WTC11 (cell line): ENCODE measurements around the gene PTPRN2. TPM values are rescaled to one million over a fixed set of nuclear protein-coding genes. Genes with fewer than 3 reads are reported as not detected.

Source experiments
- ATAC-seq: fragments of 200-7000 bp; cut with Tn5 transposase; 2 replicates; pipeline ENCODE4 v1.10.0; 2021; ENCODE audit warnings: mild to moderate bottlenecking, moderate library complexity
- CTCF ChIA-PET: fragments of 300-600 bp; sonication (Branson Sonifier 250); formaldehyde crosslinking; loops from one replicate; lab custom pipeline; 2021; ENCODE audit warnings: antibody characterized with exemption; lab: Charles Lee
- POLR2A ChIA-PET: fragments of 350-600 bp; sonication (Branson Sonifier 250); formaldehyde crosslinking; loops from one replicate; lab custom pipeline; 2021; ENCODE audit warnings: antibody characterized with exemption; lab: Charles Lee
- DNase-seq: peaks from one replicate; pipeline ENCODE4 v3.0.0; 2021; ENCODE audit warnings: low spot score
- H3K27ac Mint-ChIP-seq: 2 replicates; pipeline ENCODE4 v1.8.0; 2021; ENCODE audit warnings: mixed read lengths
- H3K27me3 Mint-ChIP-seq: 2 replicates; pipeline ENCODE4 v1.8.0; 2021; ENCODE audit warnings: low read depth, mild to moderate bottlenecking, moderate library complexity, mixed read lengths
- H3K36me3 Mint-ChIP-seq: 2 replicates; pipeline ENCODE4 v1.8.0; 2021; ENCODE audit warnings: mixed read lengths
- H3K4me1 Mint-ChIP-seq: 2 replicates; pipeline ENCODE4 v1.8.0; 2022; ENCODE audit warnings: mixed read lengths
- H3K4me3 Mint-ChIP-seq: 2 replicates; pipeline ENCODE4 v1.8.0; 2021; ENCODE audit warnings: mild to moderate bottlenecking, moderate library complexity, mixed read lengths
- H3K9me3 Mint-ChIP-seq: 2 replicates; pipeline ENCODE4 v1.8.0; 2021; ENCODE audit warnings: mixed read lengths
- AFF4 ChIP-seq: sonication (generic); formaldehyde crosslinking; IDR thresholded peaks from 2 replicates; pipeline ENCODE4 v1.8.1; 2023; ENCODE audit warnings: mild to moderate bottlenecking, missing genetic modification reagents, borderline replicate concordance
- AR ChIP-seq: fragments of 250-450 bp; sonication (Bioruptor Pico); IDR thresholded peaks from 2 replicates; pipeline ENCODE4 v1.9.0; 2021; ENCODE audit warnings: mild to moderate bottlenecking
- ATF2 ChIP-seq: sonication (generic); formaldehyde crosslinking; IDR thresholded peaks from 2 replicates; pipeline ENCODE4 v1.8.1; 2022; ENCODE audit warnings: low read depth, missing genetic modification reagents, borderline replicate concordance
- CDX4 ChIP-seq: fragments of 250-450 bp; sonication (Bioruptor Pico); IDR thresholded peaks from 2 replicates; pipeline ENCODE4 v1.9.0; 2021; ENCODE audit warnings: moderate library complexity, mild to moderate bottlenecking, inconsistent platforms, borderline replicate concordance
- CREB1 ChIP-seq: sonication (generic); formaldehyde crosslinking; IDR thresholded peaks from 2 replicates; pipeline ENCODE4 v1.8.0; 2023; ENCODE audit warnings: mild to moderate bottlenecking, missing genetic modification reagents
- E2F5 ChIP-seq: sonication (generic); formaldehyde crosslinking; IDR thresholded peaks from 2 replicates; pipeline ENCODE4 v1.8.1; 2022; ENCODE audit warnings: mild to moderate bottlenecking, moderate library complexity, missing genetic modification reagents
- ERG ChIP-seq: fragments of 250-450 bp; sonication (Bioruptor Pico); IDR thresholded peaks from 2 replicates; pipeline ENCODE4 v1.8.0; 2021; ENCODE audit warnings: mild to moderate bottlenecking
- ESRRA ChIP-seq: sonication (generic); formaldehyde crosslinking; IDR thresholded peaks from 2 replicates; pipeline ENCODE4 v1.8.1; 2022; ENCODE audit warnings: mild to moderate bottlenecking, missing genetic modification reagents, borderline replicate concordance
- MLX ChIP-seq: sonication (generic); formaldehyde crosslinking; IDR thresholded peaks from 2 replicates; pipeline ENCODE4 v1.8.1; 2023; ENCODE audit warnings: mild to moderate bottlenecking, missing genetic modification reagents, moderate library complexity
- PRRX2 ChIP-seq: fragments of 250-450 bp; sonication (Bioruptor Pico); IDR thresholded peaks from 2 replicates; pipeline ENCODE4 v1.8.0; 2021; ENCODE audit warnings: mild to moderate bottlenecking
- SMAD4 ChIP-seq: sonication (generic); formaldehyde crosslinking; IDR thresholded peaks from 2 replicates; pipeline ENCODE4 v1.8.0; 2022; ENCODE audit warnings: mild to moderate bottlenecking, missing genetic modification reagents
- SOX15 ChIP-seq: fragments of 250-450 bp; sonication (Bioruptor Pico); IDR thresholded peaks from 2 replicates; pipeline ENCODE4 v1.9.0; 2021; ENCODE audit warnings: mild to moderate bottlenecking
- TCF7 ChIP-seq: sonication (generic); formaldehyde crosslinking; IDR thresholded peaks from 2 replicates; pipeline ENCODE4 v1.8.0; 2022; ENCODE audit warnings: mild to moderate bottlenecking, low read depth, missing genetic modification reagents, moderate library complexity
- TP53 ChIP-seq: sonication (generic); formaldehyde crosslinking; IDR thresholded peaks from 2 replicates; pipeline ENCODE4 v1.8.1; 2023; ENCODE audit warnings: mild to moderate bottlenecking, missing genetic modification reagents
- ZBTB43 ChIP-seq: sonication (generic); formaldehyde crosslinking; IDR thresholded peaks from 2 replicates; pipeline ENCODE4 v1.8.1; 2023; ENCODE audit warnings: mild to moderate bottlenecking, missing genetic modification reagents
- ZNF281 ChIP-seq: sonication (generic); formaldehyde crosslinking; IDR thresholded peaks from 2 replicates; pipeline ENCODE4 v1.8.0; 2023; ENCODE audit warnings: mild to moderate bottlenecking, missing genetic modification reagents
- total RNA-seq: library from RNA; stranded (reverse); gene quantifications from 3 replicates; pipeline ENCODE4 v1.2.3, GENCODE V29; 2021

PTPRN2 gene
- total RNA-seq, 1 experiment from 2014 or later: 4.7 TPM

- DNase-seq (peak; percentile 31), ATAC-seq (peak; percentile 95)
- 0 out of 2 replicates have a peak, but pooled peaks have one; percentile 18 for TF ChIP-seq PRRX2 (CRISPR knock-in tag)
- no peak for TF ChIP-seq MLX
- ChIA-PET POLR2A (no interaction called here), CTCF (interaction anchor here (0.9 to 1.2 kb wide), 2 partner anchors 15 to 203 kb away, joined by 3 read pairs; no protein-coding TSS in a partner anchor)
- Mint-ChIP-seq H3K27ac (peak overlapping the region; percentile 96), H3K36me3 (peaks cover 8% of the 10 kb centered on the region), H3K9me3 (0 out of 2 replicates have a peak, but pooled peaks cover 5% of the 10 kb centered on the region), H3K27me3 (no peaks in the 10 kb centered on the region), H3K4me3 (no peak overlapping the region), H3K4me1 (peaks cover 53% of the 10 kb centered on the region)
Measured at GRCh38 chr7:158617737-158618128, 30.1 kb upstream of the PTPRN2 start.

- POLR2A ChIA-PET: no interaction called here
- Mint-ChIP-seq H3K36me3 (peaks cover 7% of the 10 kb centered on the region), H3K4me3 (no peak overlapping the region), H3K27ac (no peak overlapping the region), H3K27me3 (no peaks in the 10 kb centered on the region), H3K4me1 (peaks cover 53% of the 10 kb centered on the region), H3K9me3 (0 out of 2 replicates have a peak, but pooled peaks cover 5% of the 10 kb centered on the region)
- DNase-seq (no peak), ATAC-seq (no peak)
- CTCF ChIA-PET: no interaction called here
- no peak for TF ChIP-seq SMAD4 (CRISPR knock-in tag)
- TF ChIP-seq AFF4 (CRISPR knock-in tag): no peak
- no peak for TF ChIP-seq CDX4 (CRISPR knock-in tag)
- no peak for TF ChIP-seq ZBTB43 (CRISPR knock-in tag)
- no peak for TF ChIP-seq ZNF281 (CRISPR knock-in tag)
- no peak for TF ChIP-seq SOX15
- no peak for TF ChIP-seq CREB1 (CRISPR knock-in tag)
- no peak for TF ChIP-seq TCF7 (CRISPR knock-in tag)
- TF ChIP-seq ERG (CRISPR knock-in tag): no peak
- no peak for TF ChIP-seq ESRRA (CRISPR knock-in tag)
- no peak for TF ChIP-seq ATF2 (CRISPR knock-in tag)
- no peak for TF ChIP-seq AR (CRISPR knock-in tag)
- TF ChIP-seq E2F5 (CRISPR knock-in tag): no peak
- no peak for TF ChIP-seq TP53 (CRISPR knock-in tag)
Measured at GRCh38 chr7:158616050-158616449, 28.4 kb upstream of the PTPRN2 start.
